GM19324 (cell line): ENCODE data around the gene ZCCHC9.
"Not testable (repeated sequence)": the region's sequence is repeated elsewhere in the genome, so short reads cannot be mapped to it uniquely, and the experiment has no call there.

ENCODE experiments used
- ATAC-seq: cut with Tn5 transposase; IDR thresholded peaks from one replicate; pipeline ENCODE4 v1.9.1; 2021; ENCODE audit warnings: mild to moderate bottlenecking, moderate library complexity; ENCODE audit not compliant: unreplicated experiment, low FRiP score

The ZCCHC9 gene

DNA sequence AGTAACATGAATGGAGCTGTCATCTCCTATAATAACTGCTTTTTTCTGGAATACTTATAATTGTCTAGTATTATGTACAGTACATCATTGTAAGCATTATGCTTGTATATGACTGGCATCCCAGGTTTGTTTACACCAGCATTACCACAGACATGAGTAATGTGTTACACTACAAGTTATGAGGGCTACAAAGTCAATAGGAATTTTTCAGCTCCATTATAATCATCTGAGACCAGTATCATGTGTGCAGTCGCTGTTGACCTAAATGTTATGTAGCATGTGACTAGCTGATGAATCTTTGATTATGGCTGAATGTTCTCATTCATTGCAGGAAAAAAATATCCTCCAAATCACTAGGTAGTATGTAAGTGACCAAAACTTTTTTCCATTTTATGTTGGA lies 2.2 kb downstream of the ZCCHC9 start:
- no peak for ATAC-seq

DNA sequence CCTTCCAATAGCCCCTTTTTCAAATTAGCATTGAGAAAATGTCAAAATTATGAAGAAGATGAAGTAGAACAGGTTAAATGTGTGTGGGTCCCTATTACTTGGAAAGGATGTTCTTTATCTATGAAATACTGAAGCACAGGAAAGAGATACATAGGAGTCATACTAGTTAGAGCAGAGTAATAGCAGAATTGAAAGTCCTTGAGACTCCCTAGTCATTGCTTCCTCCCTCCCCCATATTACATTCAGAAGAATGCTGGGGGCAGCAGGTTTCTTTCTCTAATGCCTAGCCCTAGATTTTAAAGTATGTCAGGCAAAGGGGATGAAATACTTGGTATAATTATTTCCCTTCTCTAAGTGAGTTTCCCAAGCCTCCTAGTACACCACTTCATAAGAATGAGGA lies 4.4 kb downstream of the ZCCHC9 start:
- ATAC-seq: no peak

DNA sequence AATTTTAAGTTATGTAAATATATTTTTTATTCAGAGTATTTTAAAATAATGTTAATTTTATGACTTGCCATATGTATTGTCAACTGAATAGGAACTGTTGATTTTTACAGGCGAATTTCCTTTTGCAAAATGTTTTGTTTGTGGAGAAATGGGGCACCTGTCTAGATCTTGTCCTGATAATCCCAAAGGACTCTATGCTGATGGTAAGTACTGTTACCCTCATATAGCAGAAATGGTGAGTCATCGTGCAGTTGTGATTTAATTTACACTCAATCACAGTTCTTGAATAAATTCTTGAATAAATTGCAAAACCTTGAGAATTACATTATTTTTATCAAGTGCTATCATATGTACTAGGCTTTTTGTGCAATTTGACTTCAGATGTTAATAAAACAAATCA lies 7.4 kb downstream of the ZCCHC9 start:
- no peak for ATAC-seq

DNA sequence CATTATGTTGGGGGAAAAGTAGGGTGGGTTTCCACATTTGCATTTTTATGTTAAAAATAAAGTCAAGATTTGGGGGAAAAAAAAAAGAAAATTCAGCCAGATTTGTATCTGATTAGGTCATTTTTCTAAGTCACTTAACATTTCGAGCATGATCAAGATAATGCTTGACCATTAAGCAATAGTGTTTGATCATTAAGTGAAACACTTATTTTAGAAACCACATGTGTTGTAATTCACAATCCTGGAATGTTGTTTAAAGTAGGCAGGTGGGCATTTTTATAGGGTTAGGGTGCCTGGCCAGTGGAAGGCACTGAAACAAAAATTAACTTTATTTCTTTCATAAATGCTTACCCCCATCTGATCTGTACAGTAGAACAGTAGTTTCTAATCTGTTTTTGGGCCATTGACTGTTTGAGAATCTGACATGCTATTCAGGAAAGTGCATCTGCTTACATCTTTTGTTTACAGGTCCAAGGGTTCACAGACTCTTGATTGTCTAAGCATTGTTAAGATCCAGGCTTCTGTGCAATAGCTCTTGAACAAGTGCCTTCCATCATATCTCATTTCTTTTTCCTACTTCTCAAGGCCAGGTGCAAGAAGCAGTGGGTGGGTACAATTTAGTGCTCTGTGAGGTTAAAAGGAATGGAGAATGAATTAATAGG lies 9.1 kb downstream of the ZCCHC9 start:
- no peak for ATAC-seq

DNA sequence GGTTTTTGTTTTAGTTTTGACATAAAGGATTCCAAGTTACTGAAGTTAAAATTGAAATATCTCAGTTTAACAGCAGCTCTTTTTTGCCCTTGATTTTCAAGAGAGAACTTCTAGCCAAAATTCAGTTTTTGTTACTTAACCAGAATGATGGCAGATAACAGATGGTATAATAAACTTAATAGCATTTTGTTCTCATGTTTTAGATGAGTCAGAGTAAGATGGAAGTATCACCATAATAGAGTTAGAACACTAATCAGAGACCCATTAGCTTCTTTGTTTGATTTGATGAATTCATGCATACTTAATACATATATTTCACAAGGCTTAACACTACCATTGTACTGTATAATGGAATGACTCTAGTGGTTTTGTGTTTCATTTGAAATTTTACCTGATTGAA lies 11.9 kb downstream of the ZCCHC9 start:
- no peak for ATAC-seq

DNA sequence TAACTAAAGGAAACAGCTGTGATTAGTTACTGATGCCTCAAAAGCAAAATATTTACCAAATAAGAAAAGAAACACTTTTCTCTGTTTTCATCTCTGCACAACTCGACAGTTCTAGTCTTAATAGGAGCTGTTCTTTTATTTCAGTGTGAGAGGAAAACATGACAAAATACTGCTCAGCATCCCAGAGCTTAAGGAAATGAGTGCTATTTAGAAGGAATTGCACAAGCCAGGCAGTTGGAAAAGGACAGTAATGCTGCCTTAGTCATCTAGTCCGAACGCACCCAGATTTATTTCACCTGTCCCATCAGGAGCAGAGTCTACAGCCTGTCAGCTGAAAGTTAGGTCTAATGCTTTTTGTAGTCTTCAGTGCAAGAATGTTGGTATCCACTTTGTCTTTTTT lies 12.3 kb downstream of the ZCCHC9 start:
- no peak for ATAC-seq

DNA sequence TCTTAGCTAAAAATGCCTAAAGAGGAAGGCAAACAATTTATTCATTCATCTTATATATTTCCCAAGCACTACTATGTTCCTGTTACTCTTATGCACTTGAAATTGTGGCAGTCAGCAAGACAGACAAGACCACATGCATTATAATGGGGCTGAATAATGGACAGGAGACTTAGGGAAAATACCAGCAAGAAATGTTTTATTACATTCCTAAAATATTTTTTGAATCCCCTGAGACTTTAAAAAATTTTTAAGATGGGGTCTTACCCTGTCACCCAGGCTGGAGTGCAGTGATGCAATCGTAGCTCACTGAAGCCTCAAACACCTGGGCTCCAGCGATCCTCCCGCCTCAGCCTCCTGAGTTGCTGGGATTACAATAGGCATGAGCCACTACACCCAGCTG lies 13.2 kb downstream of the ZCCHC9 start:
- no peak for ATAC-seq

DNA sequence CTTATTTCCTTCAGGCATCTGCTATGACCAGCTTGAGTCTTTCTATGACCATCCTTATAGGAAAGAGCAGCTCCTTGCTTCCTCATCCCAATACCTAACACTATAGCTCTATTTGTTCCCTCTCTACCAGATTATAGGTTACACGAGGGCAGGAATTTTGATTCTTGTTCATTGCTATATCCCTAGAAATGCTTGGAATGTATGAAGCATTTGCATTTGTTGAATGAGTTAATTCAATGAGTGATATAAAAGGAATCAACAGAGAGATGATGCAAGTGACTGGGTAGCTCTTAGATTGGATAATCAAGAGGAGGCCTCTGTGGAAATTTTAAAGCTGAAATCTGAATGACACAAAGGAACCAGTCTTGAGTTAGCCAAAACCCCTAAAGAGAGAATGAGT lies 13.9 kb downstream of the ZCCHC9 start:
- ATAC-seq: no peak

DNA sequence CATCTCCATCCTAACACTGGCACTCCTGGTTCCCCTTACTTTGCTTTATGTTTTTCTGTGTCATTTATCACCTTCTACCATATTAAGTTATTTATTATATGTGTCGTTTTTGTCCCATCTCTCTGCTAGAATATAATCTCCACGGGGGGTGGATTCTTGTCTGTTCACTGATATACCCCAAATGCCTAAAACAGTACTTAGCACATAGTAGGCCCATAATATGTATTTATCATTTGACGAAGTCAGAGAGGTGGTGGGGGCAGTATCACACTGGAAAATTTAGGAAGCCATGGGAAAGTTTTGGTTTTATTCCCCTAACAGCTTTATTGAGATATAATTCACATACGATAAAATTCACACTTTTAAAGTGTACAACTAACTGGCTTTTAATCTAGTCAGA lies 14.4 kb downstream of the ZCCHC9 start:
- no peak for ATAC-seq

DNA sequence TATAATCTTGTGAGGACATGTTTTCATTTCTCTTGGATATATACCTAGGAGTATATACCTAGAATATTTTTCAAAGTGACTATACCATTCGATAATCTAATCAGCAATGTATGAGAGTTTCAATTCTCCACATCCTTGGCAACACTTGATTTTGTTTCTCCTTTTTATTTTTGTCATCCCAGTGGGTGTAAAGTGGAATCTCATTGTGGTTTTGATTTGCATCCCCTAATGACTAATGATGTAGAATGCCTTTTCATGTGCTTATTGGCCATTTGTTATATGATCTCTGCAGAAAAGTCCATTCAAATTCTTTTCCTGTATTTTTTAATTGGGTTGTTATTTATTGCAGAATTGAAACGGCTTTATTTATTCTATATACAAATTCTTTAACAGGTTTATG lies 15.2 kb downstream of the ZCCHC9 start:
- ATAC-seq: no peak

DNA sequence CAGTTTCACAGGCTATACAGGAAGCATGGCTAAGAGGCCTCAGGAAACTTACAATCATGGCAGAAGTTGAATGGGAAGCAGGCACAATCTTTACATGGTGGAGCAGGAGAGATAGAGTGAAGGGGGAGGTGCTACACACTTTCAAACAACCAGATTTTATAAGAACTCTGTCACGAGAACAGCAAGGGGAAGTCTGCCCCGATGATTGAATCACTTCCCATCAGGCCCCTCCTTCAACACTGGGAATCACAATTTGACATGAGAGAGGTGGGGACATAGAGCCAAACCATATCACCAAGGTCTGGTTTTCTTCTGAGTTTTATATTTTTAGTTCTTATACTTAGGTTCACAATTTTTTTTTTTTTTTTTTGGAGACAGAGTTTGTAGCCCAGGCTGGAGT lies 16.1 kb downstream of the ZCCHC9 start:
- ATAC-seq: no peak

DNA sequence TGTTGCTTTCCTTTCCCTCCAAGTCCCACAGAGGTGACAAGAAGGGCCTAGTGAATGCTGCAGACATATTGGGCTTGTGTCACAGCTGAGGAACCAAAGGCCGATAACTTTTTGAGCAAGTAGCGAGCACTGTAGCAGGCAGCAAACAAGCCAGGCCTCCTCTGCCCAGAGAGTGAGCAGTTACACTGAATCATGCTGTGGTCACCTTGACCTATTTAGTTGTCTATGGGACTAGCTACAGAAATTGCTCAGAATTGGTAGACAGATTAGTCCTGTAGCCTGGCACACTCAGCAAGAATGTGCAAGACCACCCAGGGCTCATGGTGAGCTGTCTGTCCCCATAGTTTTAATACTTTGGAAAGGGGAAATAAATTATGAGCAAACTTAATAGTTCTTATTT lies 25.2 kb downstream of the ZCCHC9 start:
- no peak for ATAC-seq

DNA sequence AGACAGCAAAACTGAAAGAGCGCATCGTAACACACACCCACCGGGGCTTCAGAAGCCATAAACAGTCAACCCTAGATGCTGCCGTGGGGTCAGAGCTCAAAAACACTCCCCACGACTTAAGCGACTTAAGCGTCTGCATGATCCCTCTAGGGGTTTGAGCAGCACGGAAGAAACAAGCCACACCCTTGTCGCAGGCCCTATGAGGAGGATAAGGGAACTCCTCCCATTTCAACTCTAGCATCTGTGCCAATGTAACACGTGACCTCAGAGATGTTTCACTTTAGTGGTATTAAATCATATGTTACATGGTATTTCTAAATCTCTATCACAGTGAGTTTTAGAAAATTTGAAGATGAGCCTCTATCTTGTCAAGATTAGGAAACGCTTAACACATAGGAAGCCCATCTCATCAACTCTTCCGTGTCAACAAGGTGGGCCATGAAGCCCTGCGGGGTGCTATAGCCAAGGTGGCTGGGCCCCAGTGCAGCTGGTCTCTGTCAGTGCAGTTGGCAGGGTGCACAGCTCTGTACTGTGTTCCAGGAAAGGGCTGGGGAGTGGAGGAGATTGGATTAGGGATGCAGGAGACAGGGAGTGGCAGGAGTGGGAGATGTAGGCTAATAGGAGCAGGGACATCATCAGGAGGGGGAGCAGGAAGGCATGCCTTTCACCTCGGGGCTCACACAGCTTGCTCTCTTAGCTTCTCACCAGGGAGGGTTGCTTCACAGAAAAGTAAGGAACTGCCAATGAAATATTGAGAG lies 33.1 kb downstream of the ZCCHC9 start:
- ATAC-seq: no peak

DNA sequence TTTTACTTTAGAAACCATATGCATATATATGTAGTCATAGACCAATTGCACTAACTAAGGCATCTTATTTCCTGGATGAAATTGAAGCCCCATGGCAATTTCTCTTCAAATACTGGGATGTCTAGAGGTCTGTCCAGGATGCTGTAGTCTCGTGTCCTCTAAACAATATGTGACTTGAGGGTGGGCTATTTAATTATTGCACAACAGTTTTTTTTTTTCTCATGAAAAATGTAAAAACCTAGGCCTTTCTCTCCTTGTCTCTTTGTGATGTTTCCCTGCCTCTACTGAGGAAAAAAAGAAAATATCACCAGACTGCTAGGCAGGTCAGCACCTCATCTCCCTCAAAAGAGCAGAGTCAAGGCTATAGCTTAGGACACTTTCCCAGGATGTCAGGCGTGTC lies 34.6 kb downstream of the ZCCHC9 start:
- ATAC-seq: no peak

DNA sequence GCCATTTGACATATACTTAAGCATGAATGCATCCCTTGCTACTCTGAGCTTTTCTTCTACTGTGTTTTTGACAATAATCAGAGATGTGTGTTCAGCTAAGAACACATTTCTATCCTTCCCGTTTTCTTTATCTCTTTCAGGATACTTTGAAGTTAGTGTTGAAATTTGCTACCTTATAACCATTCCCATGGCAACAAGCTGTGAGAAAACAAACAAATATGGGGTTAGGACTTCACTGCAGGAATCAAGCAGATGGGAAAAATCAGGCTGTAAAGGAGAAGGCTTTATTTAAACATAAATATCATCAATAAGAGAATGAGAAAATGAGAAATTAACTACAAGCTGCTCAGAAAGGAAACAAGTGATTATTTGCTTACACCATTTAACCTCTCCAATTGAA lies 35.2 kb downstream of the ZCCHC9 start:
- no peak for ATAC-seq

DNA sequence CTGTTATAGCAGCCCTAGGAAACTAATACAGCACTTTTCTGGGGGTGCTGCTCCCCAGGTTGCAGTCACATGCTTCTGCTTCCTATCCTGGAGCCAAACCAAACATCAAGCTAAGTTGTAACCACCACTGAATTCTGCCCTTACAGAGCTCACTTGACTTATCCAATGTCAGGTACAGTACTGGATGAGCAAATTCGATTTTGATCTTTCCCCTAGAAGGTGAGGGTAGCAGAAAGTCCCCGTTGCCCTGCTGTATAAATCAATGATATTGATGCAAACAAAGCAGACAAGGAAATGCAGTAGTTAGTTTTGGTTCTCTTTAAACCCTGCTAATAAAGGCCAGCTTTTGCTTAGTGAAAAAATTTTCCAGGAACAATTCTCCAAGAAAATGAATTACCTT lies 36.4 kb downstream of the ZCCHC9 start:
- ATAC-seq: no peak

DNA sequence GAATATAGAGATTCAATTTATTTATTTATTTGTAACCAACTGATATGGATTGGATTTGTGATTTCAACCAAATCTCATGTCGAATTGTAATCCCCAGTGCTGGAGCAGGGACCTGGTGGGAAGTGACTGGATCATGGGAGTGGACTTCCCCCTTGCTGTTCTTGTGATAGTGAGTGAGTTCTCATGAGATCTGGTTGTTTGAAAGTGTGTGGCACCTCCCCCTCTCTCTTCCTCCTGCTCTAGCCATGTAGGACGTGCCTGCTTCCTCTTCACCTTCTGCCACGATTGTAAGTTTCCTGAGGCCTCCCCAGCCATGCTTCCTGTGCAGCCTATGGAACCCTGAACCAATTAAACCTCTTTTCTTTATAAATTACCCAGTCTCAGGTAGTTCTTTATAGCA lies 36.8 kb downstream of the ZCCHC9 start:
- not testable (repeated sequence) for ATAC-seq

DNA sequence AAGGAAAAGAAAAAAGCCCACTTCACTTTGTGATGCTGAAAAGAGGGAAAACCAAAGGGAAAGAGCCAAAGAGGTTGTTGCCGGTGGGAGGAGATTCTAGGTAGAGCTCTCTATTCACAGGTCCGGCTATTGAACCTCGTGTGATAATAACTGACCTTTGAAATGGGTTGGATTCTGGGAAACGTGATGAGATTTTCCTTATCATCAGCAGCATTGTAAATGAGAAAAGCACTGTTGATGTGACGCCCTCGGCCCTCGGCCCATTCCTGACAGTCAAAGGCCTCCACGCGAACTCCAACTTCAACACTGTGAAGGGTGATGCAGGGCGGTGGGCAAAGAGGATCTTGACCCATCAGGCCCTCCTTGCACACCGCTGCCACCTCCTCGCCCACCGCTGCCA lies 43.3 kb downstream of the ZCCHC9 start:
- no peak for ATAC-seq

DNA sequence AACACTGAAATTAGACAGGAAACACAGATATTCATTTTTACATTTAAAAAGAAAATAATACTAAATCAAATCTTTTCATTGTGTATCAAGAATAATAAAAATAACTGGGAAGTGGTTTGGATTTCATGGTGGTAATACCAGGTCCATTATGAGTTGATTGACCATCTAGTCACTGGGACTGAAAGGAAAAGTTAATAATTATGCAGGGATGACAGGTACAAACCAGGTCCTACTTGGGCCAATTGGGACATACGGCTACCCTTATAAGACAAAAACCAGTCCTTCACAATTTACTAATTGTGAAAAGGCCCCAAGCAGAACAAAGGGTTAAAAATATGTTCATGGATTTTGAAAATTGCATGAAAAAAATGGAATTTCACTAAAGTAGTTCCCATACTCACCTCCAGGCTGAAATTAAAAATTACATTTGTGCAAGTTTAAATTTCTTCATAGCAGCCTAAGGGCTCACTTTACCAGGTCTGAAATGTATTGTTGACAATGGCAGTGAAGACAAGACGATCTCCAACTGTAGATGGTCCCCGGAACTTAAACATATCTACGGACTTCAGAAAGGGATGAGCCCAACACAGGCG lies 44.1 kb downstream of the ZCCHC9 start:
- ATAC-seq: no peak

DNA sequence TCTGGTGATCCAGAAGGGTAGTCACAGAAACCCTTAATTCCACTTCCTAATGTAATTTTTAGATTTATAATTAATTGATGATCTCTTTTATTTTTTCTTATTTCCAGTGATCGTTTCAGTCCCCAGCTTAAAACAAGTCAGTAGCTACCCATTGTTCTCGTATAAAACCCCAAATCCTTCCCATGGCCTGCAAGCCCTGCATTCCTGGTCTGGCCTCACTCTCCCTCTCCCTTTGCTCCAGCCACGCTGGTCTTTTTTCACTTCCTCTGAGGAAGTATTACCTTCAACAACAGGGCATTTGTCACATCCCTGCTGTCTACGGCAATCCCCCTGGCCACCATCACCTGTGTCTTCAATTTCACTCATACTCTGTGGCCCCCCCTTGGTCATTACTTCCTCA lies 47.8 kb downstream of the ZCCHC9 start:
- ATAC-seq: no peak

DNA sequence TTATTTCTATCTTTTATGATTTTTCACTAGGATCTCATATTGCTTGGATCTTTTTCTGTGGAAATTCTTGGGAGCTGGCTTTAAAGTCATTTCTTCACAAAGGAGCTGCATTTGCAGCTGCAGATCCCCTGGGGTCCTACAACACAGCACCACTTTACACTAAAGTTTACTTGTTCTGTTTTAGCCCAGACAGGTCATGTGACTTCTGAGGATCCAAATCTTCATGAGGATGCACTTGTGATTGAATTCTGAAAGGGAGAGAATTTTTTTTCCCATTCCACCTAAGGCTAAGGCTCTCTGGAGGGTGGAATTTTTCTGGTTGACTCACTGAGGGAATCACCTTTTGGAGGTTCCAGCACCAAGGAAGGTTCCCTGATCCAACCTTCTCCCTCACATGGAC lies 49.1 kb downstream of the ZCCHC9 start:
- ATAC-seq: no peak

DNA sequence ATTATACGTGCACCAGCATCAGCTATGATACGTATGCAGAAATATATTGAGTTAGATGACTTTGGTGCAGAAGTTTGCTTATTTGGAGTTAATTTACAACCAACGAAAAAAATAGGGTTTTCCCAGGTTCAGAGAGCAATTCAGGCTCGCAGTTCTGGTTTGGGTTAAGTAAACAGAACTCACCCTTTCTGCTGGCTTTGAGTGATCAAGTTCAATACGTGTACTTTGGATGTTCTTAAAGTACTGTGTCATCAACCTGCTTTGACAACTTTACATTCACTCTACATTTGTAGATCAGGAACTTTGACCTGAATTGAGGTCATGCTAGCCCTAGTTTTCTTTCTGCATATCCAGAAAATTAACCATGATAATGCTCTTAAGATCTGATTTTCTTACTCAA lies 51.8 kb downstream of the ZCCHC9 start:
- ATAC-seq: no peak
